ENCODE results near the gene CHMP5. TPM values are rescaled to one million over a fixed set of nuclear protein-coding genes. Genes with fewer than 3 reads are reported as not detected.

Gene CHMP5
- polyA plus RNA-seq, 1 donor (not counting 4 experiments of a cell fraction or from before 2014, with no cell fraction given): 132 TPM

DNA sequence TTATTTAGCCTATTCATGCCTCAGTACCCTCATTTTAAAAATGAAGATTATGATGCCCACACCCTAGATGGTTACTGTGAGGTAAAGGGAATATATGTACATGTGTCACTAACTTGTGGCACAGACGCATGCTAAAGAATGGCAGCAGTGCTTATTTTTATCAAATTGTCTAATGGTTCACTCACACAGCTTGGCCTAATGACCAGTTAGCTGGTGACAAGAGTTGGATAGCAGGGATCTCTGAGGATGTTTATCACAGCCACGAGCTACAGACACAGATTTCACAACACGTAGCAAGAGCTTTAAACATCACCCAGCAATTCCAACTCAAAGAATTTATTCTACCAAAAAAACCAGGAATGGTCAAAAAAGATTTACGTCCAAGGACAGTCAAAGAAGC is 7.6 kb upstream of the CHMP5 start:
- peaks cover 14% of the 10 kb centered on the region for H3K4me1 ChIP-seq (ENCODE audit: control insufficient read depth, extremely low read depth, insufficient read depth, low read length)
- H3K4me3 ChIP-seq (ENCODE audit: control insufficient read depth in 2 of 3, extremely low read depth in 1 of 3, insufficient read depth in 2 of 3, low read depth in 1 of 3, low read length in 3 of 3): no peak overlapping the region
- no peak overlapping the region for H3K9ac ChIP-seq (ENCODE audit: control insufficient read depth, extremely low read depth, insufficient read depth, low read length)
- FAIRE-seq: no peak
- no peaks in the 10 kb centered on the region for H3K9me3 ChIP-seq (ENCODE audit: control insufficient read depth, low read depth, low read length)
- no peak overlapping the region for H2AFZ ChIP-seq (ENCODE audit: control insufficient read depth, low read length)
- no peaks in the 10 kb centered on the region for H3K9me1 ChIP-seq (ENCODE audit: control insufficient read depth, extremely low read depth, insufficient read depth, low read length)
- dilution Hi-C loops (cut with MboI; ENCODE audit: extremely low pct_ligation_motif_present, low sequenced_read_pairs): no loop called here
- H3K4me2 ChIP-seq (ENCODE audit: control insufficient read depth, extremely low read depth, insufficient read depth, low read depth, low read length): no peak overlapping the region
- peaks cover 7% of the 10 kb centered on the region for H3K79me2 ChIP-seq (ENCODE audit: control insufficient read depth, insufficient read depth, low read length)
- H4K20me1 ChIP-seq (ENCODE audit: control insufficient read depth, extremely low read depth, insufficient read depth, low read length): no peaks in the 10 kb centered on the region
- TF ChIP-seq, protein P1, sequence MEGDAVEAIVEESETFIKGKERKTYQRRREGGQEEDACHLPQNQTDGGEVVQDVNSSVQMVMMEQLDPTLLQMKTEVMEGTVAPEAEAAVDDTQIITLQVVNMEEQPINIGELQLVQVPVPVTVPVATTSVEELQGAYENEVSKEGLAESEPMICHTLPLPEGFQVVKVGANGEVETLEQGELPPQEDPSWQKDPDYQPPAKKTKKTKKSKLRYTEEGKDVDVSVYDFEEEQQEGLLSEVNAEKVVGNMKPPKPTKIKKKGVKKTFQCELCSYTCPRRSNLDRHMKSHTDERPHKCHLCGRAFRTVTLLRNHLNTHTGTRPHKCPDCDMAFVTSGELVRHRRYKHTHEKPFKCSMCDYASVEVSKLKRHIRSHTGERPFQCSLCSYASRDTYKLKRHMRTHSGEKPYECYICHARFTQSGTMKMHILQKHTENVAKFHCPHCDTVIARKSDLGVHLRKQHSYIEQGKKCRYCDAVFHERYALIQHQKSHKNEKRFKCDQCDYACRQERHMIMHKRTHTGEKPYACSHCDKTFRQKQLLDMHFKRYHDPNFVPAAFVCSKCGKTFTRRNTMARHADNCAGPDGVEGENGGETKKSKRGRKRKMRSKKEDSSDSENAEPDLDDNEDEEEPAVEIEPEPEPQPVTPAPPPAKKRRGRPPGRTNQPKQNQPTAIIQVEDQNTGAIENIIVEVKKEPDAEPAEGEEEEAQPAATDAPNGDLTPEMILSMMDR (optimal IDR thresholded peaks at IDR 0.05 in 1 of 3, IDR thresholded peaks at IDR 0.05 in 1 of 3, conservative IDR thresholded peaks at IDR 0.05 in 1 of 3; ENCODE audit: extremely low read depth in 1 of 3, insufficient read depth in 2 of 3, low read length in 3 of 3): no peak
- no peak for TF ChIP-seq EZH2 (IDR thresholded peaks at IDR 0.05; ENCODE audit: low read length)
- no peaks in the 10 kb centered on the region for H3K27me3 ChIP-seq (ENCODE audit: control insufficient read depth, extremely low read depth, insufficient read depth, low read length)
- H3K27ac ChIP-seq (ENCODE audit: control insufficient read depth, insufficient read depth, low read length): no peak overlapping the region
- peaks cover 41 to 49% of the 10 kb centered on the region in 2 experiments for H3K36me3 ChIP-seq (ENCODE audit: control insufficient read depth in 2 of 2, extremely low read depth in 1 of 2, insufficient read depth in 2 of 2, low read length in 2 of 2)
- DNase-seq (ENCODE audit: low read depth, low spot score): no peak

DNA sequence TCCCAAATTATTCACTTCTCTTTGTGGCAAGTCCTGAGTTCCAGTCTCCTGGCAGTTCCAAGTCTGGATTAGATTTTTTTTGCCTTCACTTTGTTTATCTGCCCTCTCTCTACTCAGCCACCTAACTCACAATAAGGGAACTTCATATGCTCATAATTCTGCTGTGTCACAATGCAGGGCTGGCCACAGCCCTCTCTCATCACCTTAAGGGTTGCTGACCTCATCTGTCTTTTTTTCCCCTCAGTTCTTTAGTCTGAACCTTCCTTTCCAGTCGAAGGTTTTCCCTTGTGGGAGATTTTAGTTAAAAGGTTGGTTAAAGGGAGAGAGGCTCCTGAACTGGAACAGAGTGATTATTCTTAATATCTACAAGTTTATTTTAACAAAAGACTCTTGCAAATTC is 4.5 kb upstream of the CHMP5 start:
- Histone ChIP-seq H3K4me3 (ENCODE audit: control insufficient read depth in 2 of 3, extremely low read depth in 1 of 3, insufficient read depth in 2 of 3, low read depth in 1 of 3, low read length in 3 of 3) (no peak overlapping the region), H2AFZ (ENCODE audit: control insufficient read depth, low read length) (no peak overlapping the region), H3K79me2 (ENCODE audit: control insufficient read depth, insufficient read depth, low read length) (peaks cover 30% of the 10 kb centered on the region), H4K20me1 (ENCODE audit: control insufficient read depth, extremely low read depth, insufficient read depth, low read length) (no peaks in the 10 kb centered on the region), H3K9ac (ENCODE audit: control insufficient read depth, extremely low read depth, insufficient read depth, low read length) (no peak overlapping the region), H3K36me3 (ENCODE audit: control insufficient read depth in 2 of 2, extremely low read depth in 1 of 2, insufficient read depth in 2 of 2, low read length in 2 of 2) (peaks cover 26 to 34% of the 10 kb centered on the region in 2 experiments), H3K9me1 (ENCODE audit: control insufficient read depth, extremely low read depth, insufficient read depth, low read length) (no peaks in the 10 kb centered on the region), H3K27me3 (ENCODE audit: control insufficient read depth, extremely low read depth, insufficient read depth, low read length) (no peaks in the 10 kb centered on the region), H3K9me3 (ENCODE audit: control insufficient read depth, low read depth, low read length) (no peaks in the 10 kb centered on the region), H3K4me2 (ENCODE audit: control insufficient read depth, extremely low read depth, insufficient read depth, low read depth, low read length) (no peak overlapping the region), H3K4me1 (ENCODE audit: control insufficient read depth, extremely low read depth, insufficient read depth, low read length) (peaks cover 20% of the 10 kb centered on the region), H3K27ac (ENCODE audit: control insufficient read depth, insufficient read depth, low read length) (no peak overlapping the region)
- TF ChIP-seq EZH2 (IDR thresholded peaks at IDR 0.05; ENCODE audit: low read length): no peak
- TF ChIP-seq, protein P1 (optimal IDR thresholded peaks at IDR 0.05 in 1 of 3, IDR thresholded peaks at IDR 0.05 in 1 of 3, conservative IDR thresholded peaks at IDR 0.05 in 1 of 3; ENCODE audit: extremely low read depth in 1 of 3, insufficient read depth in 2 of 3, low read length in 3 of 3): no peak
- dilution Hi-C loops (cut with MboI; ENCODE audit: extremely low pct_ligation_motif_present, low sequenced_read_pairs): no loop called here
- no peak for DNase-seq (ENCODE audit: low read depth, low spot score)
- no peak for FAIRE-seq
